GM10266 (cell line): ENCODE data around the gene NR1I2.

Source experiments
- DNase-seq: peaks from one replicate; pipeline ENCODE4 v3.0.0; 2012; ENCODE audit errors: extremely low spot score
- TF ChIP-seq, protein P1 (sequence below): IDR thresholded peaks from 2 replicates; pipeline ENCODE4 v1.5.1; 2012; ENCODE audit warnings: mild to moderate bottlenecking, low read depth; ENCODE audit not compliant: control insufficient read depth, insufficient read depth; ENCODE audit errors: missing control alignments

NR1I2 gene

GRCh38 chr3:119767936-119768601, 13.8 kb upstream of the NR1I2 start:
- TF ChIP-seq, protein P1, sequence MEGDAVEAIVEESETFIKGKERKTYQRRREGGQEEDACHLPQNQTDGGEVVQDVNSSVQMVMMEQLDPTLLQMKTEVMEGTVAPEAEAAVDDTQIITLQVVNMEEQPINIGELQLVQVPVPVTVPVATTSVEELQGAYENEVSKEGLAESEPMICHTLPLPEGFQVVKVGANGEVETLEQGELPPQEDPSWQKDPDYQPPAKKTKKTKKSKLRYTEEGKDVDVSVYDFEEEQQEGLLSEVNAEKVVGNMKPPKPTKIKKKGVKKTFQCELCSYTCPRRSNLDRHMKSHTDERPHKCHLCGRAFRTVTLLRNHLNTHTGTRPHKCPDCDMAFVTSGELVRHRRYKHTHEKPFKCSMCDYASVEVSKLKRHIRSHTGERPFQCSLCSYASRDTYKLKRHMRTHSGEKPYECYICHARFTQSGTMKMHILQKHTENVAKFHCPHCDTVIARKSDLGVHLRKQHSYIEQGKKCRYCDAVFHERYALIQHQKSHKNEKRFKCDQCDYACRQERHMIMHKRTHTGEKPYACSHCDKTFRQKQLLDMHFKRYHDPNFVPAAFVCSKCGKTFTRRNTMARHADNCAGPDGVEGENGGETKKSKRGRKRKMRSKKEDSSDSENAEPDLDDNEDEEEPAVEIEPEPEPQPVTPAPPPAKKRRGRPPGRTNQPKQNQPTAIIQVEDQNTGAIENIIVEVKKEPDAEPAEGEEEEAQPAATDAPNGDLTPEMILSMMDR: no peak
- no peak for DNase-seq

DNA sequence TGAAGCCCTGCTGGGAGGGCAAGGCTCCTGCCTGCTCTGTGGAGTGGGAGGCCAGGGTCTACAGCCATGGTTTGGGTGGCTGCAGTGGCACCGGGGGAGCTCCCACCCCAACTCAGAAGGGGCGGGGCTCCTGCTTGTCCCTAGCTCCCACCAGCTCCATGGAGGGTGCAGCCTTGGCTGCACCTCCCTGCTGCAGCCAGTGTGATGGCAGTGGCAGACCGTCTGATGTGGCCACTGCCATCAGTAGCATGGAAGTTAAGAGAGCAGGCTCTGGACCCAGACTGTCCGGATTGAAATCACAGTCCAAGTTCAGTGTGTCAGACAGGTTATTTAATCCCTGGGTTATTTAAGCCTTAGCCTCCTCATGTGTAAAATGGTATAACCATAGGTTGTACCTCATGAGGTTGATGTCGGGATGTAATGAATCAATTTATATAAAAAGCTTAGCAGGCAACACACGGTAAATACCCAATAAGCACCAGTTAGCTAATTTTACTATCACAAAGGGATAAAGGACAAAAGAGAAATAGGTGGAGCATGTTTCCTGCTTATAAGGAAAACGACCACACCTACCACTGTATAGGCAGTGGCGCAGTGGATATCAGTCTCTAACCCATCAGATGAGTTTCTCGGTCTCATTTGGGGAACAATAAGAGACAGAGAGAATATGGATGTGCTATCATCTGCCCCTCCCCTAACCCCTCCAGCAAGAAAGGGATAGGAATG, 13.1 kb upstream of the NR1I2 start:
- no peak for DNase-seq
- TF ChIP-seq, protein P1: no peak

DNA sequence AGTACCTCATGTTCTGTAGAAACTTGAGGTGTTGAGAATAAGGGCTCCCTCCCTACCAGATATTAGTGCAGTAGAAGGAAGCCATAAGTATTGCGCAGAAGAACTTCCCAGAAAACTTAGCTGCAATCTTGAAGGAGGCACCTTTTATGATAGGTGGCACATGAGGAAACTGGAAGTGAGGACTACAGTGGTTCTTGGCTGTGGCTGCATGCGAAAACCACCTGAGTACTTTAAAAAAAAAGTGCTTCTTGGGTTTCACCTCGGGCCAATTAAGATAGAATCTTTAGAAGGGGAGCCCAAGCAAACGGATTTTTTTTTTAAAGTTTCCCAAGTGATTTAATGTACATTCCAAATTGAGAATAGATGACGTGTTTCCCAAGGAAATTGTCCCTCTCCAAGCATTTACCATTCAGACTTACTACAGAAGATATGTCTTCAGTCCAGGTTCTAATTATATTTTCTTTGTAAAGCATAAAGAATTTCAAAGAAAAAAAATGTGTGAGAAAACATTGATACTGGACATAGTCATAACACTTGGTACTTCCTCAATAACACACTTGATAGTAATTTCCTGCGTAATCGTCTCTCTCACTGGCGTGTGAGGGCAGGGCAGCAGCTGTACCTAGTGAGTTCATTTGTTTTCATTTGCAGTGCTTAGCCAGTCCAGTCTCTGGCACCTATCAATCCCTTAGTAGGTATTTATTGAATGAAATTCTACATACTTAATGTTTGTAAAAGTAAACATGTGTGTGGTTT, 12.3 kb upstream of the NR1I2 start:
- TF ChIP-seq, protein P1: no peak
- DNase-seq: no peak

- TF ChIP-seq, protein P1: no peak
- DNase-seq: peak; percentile 21
These were observed 7.5 kb upstream of the NR1I2 start for GRCh38 chr3:119774444-119774843.

GRCh38 chr3:119776304-119776703, 5.6 kb upstream of the NR1I2 start:
- TF ChIP-seq, protein P1: no peak
- DNase-seq: no peak

DNA sequence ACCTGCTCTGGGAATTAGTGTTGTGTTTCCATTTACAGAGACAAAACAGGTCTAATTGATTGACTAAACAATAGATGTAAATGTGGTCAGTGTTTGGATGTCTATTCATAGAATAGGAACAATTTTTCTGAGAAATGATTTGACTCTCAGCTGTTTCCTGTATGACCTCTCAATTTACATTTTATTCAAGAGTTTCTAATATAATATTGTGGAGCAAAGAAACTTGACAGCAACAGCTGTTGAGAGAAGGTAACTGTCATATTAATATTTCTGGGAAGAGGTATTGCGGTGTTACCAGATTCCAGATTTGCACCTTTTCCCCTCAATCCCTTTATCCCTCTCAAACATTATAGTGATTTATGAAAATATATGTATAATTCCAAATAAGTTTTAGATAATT, 3.7 kb upstream of the NR1I2 start:
- TF ChIP-seq, protein P1: no peak

More for the DNA sequence above, 3.7 kb upstream of the NR1I2 start:
- no peak for DNase-seq
